Lung microvascular endothelial cell (primary cell): ENCODE data around the gene YBX2. TPM values are rescaled to one million over a fixed set of nuclear protein-coding genes. Genes with fewer than 3 reads are reported as not detected.
"Not testable (repeated sequence)": the region's sequence is repeated elsewhere in the genome, so short reads cannot be mapped to it uniquely, and the experiment has no call there.

Experiments used
- DNase-seq, 2 donors: peaks; one replicate each; pipeline versions ENCODE4 v3.0.0 to v3.0.0-alpha.2; 2010; ENCODE audit warnings: low read depth in 2 of 2
- total RNA-seq: library from RNA; depleted of rRNA; stranded (reverse); fragments of >200 nt; gene quantifications from 2 replicates; pipeline ENCODE4 v1.2.1, GENCODE V29; 2014

The YBX2 gene
- under 0.01 TPM in 2 replicates for total RNA-seq

DNA sequence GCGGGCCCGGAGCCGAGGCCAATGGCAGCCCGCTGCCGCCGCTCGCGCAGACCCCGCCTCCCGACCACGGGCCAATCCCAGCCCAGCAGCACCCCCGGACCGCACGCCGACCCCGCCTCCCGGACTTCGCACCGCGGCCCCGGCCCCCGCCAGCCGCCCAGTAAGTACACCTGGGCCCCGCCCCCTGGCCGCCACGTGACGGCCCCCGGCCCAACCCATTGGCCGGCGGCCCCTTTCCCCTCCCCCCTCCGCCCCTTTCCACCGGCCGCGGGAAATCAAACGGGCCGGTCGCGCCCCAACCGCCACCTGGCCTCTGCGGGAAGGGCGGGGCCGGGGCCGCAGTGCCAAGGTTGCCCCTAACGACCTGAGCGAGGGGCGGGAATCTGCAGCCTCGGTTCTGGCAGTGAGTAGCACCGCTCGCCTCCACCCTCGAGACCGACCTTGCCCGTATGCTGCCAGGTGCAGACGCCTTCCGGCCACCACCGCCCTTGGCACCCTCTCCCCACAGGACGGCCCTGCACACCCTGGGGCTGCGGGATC, at the start of gene YBX2:
Gene YBX2 (minus strand): TSS at position 26 of the 540 bp plus-strand sequence. CDS start 139 bp downstream, outside the sequence.
- peak in 1 of 2 donors; percentile 56 for DNase-seq

DNA sequence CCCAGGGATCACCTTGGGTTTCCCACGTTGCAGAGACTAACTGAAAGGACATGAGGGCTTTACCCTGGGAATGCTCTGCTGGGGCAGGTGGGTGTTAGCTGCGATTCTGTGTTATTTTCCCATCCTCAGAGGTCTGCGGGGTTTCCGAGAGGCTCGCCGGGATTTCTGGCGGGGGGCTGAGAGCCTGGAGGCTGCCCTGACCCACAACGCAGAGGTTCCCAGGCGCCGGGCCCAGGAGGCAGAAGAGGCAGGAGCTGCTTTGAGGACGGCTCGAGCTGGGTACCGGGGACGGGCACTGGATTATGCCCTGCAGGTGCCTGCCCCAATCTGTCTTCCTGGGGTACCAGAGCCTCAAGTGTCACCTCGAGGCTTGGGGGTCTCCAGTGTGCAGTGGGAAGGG, 48.8 kb upstream of the YBX2 start:
- DNase-seq: no peak

DNA sequence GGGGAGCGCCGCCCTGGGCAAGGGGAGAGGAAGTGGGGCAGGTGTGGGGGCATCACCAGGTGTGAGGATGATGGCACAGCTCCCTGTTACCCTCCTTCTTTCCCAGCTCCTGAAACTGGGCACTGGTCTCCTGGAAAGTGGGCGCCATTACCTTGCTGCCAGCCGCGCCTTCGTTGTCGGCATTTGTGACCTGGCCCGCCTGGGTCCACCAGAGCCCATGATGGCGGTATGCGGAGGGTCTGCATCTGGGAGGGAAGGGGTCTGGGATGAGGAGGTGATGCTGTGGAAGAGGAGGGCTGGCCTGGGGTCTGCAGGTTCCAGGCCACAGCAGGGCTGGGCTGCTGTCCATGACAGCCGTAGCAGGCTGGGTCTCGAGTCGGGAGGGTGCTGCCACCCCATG, 47.4 kb upstream of the YBX2 start:
- no peak for DNase-seq

DNA sequence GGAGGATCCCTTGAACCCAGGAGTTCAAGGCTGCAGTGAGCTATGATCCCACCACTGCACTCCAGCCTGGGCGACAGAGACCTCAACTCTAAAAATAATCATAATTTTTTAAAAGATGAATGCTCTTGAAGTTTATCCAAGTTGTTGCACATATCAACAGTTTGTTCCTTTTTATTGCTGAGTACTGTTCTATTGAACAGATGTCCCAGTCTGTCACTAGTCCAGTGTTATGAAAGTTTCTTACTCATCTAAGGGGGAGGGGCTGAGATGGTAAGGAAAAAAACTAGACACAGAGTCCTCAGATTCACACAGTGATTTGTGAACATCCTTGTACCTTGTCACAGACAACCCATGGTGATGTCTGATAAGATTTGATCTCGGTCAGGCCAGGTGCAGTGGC, 45.7 kb upstream of the YBX2 start:
- DNase-seq: no peak

DNA sequence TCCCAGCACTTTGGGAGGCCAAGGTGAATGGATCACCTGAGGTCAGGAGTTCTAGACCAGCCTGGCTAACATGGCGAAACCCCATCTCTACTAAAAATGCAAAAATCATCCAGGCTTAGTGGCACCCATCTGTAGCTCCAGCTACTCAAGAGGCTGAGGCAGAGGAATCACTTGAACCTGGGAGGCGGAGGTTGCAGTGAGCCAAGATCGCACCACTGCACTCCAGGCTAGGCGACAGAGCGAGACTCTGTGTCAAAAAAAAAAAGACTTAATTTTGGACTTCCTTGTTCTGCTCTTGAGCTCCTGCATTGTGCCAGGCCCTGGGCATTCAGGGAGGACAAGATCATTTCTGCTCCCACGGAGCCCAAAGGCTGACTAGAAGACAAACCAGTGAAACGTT, 43.2 kb upstream of the YBX2 start:
- not testable (repeated sequence) for DNase-seq

DNA sequence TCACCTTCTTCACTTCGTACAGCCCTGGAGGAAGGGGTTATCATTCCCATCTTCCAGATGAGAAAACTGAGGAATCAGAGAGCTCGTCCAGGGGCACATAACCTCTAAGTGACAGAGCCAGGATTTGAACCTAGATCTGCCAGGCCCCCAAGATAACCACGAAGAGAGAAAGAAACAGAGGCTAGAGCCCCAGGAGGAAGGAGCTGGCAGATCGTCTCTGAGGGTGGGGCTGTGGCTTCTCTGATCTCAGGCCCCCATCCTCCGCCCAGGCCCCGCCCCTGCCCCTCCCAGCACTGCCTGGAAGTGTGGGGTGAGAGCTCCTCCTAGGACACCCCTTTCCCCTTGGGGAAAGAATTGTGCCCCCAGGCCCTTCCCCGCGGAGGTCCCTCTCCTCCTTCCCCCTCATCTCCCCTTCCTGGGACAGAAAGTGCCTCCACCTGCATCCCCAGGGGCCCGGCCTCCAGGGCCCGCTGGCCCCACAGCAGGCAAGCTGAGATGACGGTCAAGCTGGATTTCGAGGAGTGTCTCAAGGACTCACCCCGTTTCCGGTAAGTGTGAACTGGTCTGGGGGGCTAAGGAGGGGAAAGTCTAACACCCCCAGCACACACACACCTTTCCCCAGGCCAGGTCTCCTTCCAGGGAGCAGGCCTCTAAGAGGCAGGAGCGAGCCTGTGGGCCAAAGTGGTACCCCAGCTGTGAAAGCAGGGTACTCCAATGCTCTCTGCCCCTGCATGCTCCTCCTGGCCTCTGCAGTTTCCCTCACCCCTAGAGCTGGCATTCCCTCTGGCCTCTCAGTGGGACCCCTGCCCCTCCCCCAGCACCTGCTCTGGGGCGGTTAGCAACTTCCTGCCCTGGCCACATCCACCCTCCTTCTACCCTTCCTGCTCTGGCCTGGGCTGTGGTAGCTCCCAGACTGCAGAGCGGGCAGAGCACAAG, 42.1 kb upstream of the YBX2 start, which contains the start of gene ACAP1:
Gene ACAP1 (plus strand): TSS at position 290 of the 936 bp plus-strand sequence. CDS start 206 bp downstream, at position 496.
- DNase-seq: no peak

DNA sequence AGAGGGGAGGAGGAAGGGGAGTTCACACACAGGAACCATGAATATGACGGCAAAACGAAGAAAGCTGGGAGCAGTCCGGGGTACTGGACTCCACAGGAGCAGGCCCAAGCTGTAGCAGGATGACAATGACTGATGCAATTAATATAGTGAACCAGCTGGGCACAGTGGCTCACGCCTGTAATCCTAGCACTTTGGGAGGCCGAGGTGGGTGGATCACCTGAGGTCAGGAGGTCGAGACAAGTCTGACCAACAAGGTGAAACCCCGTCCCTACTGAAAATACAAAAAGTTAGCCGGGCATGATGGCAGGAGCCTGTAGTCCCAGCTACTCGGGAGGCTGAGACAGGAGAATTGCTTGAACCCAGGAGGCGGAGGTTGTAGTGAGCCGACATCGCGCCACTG, 41.3 kb upstream of the YBX2 start:
- DNase-seq: not testable (repeated sequence)

DNA sequence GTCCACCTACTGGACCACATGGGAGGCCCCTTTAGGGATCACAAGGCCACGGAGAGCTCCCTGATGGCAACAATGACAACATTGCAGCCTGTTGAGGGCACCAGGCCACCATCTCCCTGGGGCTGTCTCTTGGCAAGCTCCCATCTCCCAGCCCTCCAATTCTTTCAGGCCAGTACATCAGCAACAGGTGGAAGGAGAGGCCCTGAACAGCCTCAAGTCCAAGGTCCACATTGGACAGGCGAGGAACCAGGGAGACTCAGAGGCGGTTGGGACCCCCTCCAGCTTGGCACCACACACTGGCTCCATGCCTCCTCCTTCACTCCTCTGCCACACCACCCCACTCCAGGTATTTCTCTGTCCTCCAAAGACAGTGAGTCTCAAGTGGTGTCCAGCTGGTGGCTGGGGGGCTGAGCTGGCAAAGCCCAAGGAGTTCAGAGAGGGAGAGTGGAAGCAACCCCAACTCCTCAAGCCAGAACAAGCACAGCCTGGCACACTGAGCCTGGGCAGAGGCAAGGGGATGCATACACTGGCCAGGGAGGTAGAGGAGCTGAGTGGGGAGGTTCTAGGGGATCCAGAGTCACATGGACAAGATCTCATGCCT, 40.6 kb upstream of the YBX2 start:
- no peak for DNase-seq

DNA sequence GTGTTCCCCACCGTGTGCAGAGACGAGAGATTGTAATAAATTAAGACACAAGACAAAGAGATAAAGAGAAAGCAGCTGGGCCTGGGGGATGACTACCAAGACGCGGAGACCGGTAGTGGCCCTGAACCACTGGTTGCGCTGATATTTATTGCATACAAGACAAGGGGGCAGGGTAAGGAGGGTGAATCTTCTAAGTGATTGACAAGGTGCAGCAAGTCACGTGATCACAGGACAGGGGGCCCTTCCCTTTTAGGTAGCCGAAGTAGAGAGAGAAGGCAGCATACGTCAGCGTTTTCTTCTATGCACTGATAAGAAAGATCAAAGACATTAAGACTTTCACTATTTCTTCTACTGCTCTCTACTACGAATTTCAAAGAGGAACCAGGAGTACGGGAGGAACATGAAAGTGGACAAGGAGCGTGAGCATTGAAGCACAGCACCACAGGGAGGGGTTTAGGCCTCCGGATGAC, 38.2 kb upstream of the YBX2 start:
- DNase-seq: not testable (repeated sequence)

DNA sequence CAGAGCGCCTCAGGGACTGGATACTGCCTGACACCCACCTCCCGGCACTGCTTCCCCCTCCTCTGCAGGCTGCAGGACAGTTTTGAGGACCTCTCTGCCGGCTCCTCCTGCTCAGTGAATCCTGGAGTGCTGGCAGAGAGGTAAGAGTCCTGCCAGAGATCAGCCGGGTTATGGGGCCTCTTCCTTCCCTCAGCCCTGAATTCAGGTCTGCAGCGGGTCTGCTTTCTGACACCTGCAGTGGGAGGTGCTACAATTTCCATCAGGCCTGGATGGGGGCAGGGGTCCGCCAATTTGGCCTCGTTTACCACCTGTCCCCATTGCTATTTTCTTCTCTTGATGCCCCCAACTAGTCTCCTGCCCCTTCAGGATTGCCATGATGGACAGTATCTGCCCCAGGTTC, 37.7 kb upstream of the YBX2 start:
- no peak for DNase-seq

DNA sequence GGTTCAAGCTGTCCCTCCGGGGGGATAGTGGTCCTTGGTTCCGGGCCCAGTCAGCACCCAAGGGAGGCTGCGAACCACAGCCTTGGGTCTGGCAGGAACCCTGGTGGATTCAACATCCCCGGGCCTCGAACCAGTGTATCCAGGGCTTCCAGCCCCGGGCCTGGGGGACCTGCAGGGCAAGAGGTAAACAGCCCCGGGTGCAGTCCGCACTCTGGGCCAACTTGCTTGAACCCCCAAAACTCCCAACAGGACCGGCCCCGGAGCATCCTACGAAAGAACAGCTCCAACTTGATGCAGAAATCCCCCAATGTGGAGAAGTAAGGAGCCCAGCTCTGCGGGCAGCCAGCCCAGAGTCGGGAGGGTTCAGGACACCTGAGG, 36.2 kb upstream of the YBX2 start:
- DNase-seq: no peak

DNA sequence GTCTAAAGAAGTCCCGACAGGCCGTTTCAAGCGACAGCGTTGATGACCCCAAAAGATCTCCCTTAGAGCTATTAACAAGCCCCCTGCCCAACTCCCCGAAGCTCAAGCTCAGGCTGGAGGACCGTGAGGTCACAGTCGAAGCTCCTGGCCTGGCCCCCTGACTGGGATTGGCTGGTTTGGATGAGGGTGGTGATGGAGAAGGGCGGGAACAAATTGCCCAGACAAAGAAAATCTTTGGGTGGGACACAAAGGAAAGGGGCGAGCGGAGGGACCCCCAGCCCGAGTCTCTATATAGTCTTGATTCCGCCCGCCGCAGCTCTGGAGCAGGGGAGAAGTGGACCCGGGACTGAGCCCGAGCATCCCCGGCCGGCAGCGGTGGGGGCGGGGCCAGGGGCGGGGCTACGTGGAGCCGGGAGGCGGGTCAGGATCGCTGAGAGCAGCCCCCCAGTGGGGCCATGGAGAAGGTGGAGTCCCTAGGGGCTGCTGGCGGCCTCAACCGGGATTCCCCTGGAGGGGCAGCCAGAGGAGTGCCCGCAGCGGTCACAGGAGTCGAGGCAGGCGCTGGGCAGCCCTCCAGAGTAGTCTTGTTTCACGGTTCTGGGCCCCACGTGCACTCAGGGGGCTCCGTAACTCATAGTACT, 35.7 kb upstream of the YBX2 start:
- peak; percentile 79 to 80 for DNase-seq

DNA sequence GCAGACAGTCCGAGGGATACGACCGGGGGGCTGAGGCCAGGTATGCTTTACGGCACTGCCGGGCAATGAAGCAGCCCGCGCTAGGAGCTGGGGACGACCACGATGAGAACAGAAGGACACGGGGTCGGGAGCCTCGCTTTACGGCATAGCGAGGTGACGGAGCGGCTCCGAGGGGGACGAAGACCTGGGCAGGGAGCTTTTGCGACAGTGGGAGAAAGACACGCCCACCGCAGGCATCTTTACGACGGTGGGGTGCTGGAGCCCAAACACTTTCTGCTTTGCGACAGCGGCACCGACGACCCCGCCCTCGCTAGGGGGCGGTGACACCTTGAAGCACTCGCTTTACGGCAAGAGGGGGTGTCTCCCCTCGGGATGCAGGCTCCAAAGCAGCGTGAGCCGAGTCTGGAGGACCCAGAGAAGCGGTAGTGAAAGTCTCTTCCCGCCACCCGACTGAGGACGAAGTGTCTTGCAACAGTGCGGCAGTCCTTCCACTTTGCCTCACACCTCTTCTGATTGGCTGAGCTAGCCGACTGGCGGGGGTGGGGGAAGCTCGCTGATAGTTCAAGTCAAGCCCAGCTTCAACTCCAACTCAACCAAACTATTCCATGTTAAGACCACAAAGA, 35.0 kb upstream of the YBX2 start:
- DNase-seq: peak; percentile 99

DNA sequence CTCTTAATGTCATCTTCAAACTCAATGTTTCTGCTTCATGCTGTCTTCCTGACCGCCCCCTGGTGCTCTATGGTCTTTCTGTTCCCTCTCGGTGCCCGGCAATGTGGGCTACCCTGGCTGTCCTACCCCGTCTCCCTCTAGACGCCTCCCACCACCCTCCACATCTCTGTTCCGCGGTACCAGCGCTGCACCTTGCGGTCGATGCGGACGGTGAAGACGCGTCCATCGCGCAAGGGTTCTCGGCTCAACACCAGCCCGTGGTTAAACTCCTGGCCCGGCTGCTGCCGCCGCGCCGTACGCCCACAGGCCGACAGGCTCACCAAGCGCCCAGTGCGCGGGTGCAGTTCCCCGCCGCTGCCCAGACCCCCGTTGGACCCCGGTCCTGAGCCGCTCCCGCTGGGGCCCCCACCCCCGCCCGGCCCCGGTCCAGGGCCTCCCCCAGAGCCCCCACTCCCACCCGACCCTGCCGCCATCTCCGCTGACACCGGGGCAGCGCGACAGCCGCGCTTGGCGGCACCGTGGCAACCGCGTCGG, 34.5 kb upstream of the YBX2 start, which contains the start of gene NEURL4:
Gene NEURL4 (minus strand): TSS at position 496 of the 534 bp plus-strand sequence. CDS start 23 bp downstream, at position 473.
- DNase-seq: no peak

DNA sequence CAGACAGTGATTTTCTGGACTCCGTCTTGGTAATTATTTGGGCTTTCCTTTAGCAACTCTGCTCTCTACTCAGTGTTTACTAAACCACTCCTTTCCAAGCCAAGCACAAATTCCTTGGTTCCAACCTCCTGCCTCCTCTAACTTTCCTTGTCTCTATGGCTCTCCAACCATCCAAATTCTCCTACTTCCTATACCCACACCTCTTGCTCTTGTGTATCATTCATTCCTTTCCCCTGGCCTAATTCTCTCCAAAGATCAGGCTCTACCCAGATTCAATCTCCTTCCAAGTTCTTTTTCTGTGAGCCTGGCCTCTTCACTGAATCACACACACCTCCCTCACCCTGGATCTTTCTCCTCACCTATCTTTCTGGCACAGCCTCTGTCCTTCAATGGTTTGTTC, 33.6 kb upstream of the YBX2 start:
- no peak for DNase-seq

DNA sequence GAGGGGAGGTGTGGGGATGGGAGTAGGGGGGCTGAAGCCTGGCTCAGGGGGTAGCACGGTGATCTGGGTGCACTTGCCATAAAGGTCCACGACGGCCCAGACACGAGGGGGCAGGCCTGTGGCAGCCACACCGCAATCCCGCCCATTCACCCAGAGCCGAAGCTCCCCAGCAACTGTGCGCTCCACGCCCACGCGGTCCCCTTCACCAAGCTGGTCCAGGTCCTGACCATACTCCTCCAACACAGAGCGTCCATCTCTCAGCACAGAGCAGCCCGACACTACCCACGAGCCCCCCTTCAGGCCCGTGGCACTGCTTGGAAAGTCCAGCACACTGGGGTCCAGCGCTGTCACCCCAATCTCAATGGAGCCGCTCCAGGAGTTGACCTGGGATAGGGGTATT, 33.1 kb upstream of the YBX2 start:
- no peak for DNase-seq

DNA sequence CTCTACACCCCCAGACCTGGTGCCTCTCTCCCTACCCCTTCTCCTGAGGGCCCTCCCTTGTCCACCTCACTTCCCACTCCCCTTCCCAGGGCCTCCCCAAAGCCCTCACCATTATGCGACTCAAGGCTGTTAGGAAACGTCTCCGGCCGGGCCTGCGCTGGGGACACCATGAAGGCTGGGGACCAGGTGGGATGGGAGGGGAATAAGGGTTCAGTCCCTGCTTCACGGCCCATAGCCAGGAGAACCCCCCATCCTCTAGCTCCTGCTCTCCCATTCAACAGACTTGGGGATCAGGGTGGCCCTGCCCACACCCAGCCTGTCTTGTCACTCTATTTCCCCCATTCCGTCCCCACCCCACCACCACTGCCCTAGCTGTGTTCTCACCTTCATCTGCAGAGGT, 32.6 kb upstream of the YBX2 start:
- DNase-seq: no peak

DNA sequence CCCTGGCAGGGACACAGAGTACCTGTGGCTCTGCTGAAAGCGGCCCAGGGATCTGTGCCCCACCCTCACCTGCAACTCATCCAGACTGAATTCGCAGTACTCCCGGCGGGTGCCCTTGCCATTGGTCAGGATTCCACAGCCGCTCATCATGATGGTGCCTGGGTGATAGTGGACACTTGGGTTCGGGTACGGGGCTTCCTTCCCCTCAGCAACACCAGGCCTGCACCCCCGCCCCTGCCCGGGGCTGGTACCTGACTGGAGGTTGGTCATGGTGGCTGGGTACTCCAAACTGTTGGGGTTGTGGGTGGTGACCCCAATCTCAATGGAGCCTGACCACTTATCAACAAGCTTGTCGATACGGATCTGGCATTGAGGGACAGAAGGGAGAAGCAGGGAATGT, 31.7 kb upstream of the YBX2 start:
- DNase-seq: no peak

DNA sequence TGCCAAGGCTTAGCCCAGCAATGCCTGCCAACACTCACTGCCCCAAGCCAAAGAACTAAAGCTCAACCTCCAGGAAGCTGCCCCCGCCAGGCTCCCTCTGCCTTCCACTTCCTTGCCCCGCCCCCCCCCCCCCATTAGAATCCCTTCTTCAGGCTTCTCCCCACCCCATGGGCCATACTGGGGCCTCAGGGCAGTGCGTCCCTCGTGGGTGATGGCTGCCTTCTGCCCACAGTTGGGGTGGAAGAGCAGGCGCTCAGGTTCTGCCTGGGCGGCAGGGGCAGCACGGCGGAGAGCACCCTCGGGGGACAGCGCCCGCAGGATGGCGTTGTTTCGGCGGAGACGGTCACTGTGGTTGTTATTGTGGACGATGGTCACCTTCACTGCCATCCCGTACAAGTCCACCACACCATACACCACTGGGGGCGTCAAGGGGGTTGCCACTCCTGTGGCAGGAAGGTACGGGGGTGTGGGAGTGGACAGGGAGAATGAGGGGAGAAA, 30.6 kb upstream of the YBX2 start:
- DNase-seq: no peak

DNA sequence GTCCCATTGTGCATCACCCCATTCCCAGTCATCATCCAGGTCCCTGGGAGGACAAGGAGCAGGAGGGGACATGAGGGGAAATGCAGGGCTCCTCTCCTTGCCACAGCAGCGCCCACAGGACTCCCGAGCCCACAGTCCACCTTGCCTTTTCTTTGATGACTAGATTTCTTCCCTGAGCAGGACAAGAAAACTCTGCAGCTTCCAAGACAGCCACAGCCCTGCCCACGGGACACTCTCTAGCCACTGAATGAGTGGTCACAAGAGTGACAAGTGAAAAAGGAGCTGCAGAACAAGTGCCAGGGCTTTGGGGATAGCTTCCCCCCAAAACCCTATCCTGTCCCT, 30.0 kb upstream of the YBX2 start:
- no peak for DNase-seq
